Right lobe of liver (tissue), 4 donors: Measurements from ENCODE around the gene NSG1.

Experiments used
- POLR2A ChIP-seq: fragments of 450-650 bp; IDR thresholded peaks from one replicate; pipeline ENCODE4 v1.6.1; 2017; ENCODE audit warnings: antibody characterized with exemption, mild to moderate bottlenecking
- TF ChIP-seq, protein P1 (sequence below), 4 donors: fragments of 200-600 bp in 3 of 4; fragments of 450-650 bp in 1 of 4; IDR thresholded peaks; one replicate each; pipeline versions ENCODE4 v1.5.1 to v1.8.0; 2016 to 2022; ENCODE audit warnings: antibody characterized with exemption in 4 of 4, mild to moderate bottlenecking in 2 of 4
- donor health status: DM: no; HTN: no; CAD: no.
- donor health status: DM: no; HTN: no; CAD: no.
- donor health status: DM: no; HTN: yes; CAD: no.

DNA sequence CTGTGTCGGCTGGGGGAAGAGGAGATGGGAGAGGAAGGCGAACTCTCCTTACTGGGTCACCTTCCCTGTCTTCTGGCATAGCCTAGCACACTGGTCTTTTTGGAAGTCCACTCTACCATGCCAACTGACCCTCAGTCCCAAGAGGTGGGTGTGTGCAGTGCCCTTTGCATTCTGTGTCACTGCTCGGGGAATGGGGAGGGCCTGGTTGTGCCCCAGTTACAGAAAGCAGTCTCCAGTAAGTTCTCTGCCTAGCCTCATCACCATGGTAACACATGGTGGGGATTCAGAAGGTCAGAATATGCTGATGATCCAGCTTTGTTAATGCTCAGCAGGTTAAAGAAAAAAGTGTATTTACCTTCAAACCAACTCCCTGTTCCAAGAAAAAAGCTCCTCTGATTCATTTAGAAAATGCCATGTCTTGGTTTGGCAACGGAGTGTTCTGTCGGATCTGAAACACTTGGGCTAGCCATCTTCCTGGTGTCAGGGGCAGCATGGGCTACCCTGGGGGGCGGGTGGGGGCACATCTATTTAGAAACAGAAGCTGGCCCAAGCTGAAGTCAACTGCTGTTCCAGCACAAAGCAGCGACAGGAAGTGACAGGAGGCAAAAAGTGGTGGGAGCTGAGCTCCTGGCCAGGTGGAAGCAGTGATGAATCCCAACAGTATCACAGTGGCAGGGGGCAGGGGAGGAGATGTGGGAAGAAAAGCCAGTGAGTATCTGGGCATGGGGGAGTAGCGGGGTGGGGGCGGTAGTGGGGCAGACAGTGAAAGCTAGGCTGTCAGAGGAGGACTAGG lies 37.0 kb downstream of the NSG1 start:
- TF ChIP-seq POLR2A: no peak
- TF ChIP-seq, protein P1, sequence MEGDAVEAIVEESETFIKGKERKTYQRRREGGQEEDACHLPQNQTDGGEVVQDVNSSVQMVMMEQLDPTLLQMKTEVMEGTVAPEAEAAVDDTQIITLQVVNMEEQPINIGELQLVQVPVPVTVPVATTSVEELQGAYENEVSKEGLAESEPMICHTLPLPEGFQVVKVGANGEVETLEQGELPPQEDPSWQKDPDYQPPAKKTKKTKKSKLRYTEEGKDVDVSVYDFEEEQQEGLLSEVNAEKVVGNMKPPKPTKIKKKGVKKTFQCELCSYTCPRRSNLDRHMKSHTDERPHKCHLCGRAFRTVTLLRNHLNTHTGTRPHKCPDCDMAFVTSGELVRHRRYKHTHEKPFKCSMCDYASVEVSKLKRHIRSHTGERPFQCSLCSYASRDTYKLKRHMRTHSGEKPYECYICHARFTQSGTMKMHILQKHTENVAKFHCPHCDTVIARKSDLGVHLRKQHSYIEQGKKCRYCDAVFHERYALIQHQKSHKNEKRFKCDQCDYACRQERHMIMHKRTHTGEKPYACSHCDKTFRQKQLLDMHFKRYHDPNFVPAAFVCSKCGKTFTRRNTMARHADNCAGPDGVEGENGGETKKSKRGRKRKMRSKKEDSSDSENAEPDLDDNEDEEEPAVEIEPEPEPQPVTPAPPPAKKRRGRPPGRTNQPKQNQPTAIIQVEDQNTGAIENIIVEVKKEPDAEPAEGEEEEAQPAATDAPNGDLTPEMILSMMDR (IDR thresholded peaks at IDR 0.05): no peak
